Right lobe of liver (tissue), 4 donors: ENCODE measurements around the gene SP140L.

Experiments used
- CTCF ChIP-seq, 4 donors: fragments of 200-600 bp in 3 of 4; fragments of 450-650 bp in 1 of 4; IDR thresholded peaks; one replicate each; pipeline versions ENCODE4 v1.5.1 to v1.8.0; 2016 to 2022; ENCODE audit warnings: antibody characterized with exemption in 4 of 4, mild to moderate bottlenecking in 2 of 4
- POLR2A ChIP-seq: fragments of 450-650 bp; IDR thresholded peaks from one replicate; pipeline ENCODE4 v1.6.1; 2017; ENCODE audit warnings: antibody characterized with exemption, mild to moderate bottlenecking
- donor health status: DM: no; HTN: no; CAD: no.
- donor health status: DM: no; HTN: no; CAD: no.
- donor health status: DM: no; HTN: yes; CAD: no.

GRCh38 chr2:230343747-230344146, 16.8 kb downstream of the SP140L start:
- TF ChIP-seq CTCF (IDR thresholded peaks at IDR 0.05) (no peak), POLR2A (no peak)
